GM11168 (cell line): ENCODE data around the gene EXOC3.
"Not testable (repeated sequence)": the region's sequence is repeated elsewhere in the genome, so short reads cannot be mapped to it uniquely, and the experiment has no call there.

Experiments used
- in situ Hi-C: fragments of 300-500 bp; cut with MboI; formaldehyde crosslinking; loops from one replicate; pipeline ENCODE4 v1.12.0; 2022; ENCODE audit warnings: low sequenced_read_pairs; ENCODE audit not compliant: unreplicated experiment

EXOC3 gene

GRCh38 chr5:442335-443238 lies at the start of gene EXOC3:
Gene EXOC3 (plus strand): TSS chr5:443176. CDS start chr5:446206, 3,030 bp downstream.
- in situ Hi-C loops: no loop called here

GRCh38 chr5:393846-394275 lies 49.1 kb upstream of the EXOC3 start:
- in situ Hi-C loops: no loop called here

- in situ Hi-C loops: no loop called here
Observed at GRCh38 chr5:394671-395155, 48.3 kb upstream of the EXOC3 start.

GRCh38 chr5:395156-395920 lies 47.6 kb upstream of the EXOC3 start:
- in situ Hi-C loops: no loop called here

GRCh38 chr5:395921-396530 lies 47.0 kb upstream of the EXOC3 start:
- in situ Hi-C loops: no loop called here

GRCh38 chr5:396531-396961 lies 46.4 kb upstream of the EXOC3 start:
- in situ Hi-C loops: no loop called here

GRCh38 chr5:398141-398474 lies 44.9 kb upstream of the EXOC3 start:
- in situ Hi-C loops: not testable (repeated sequence)

- in situ Hi-C loops: no loop called here
Observed at GRCh38 chr5:398475-399295, 44.3 kb upstream of the EXOC3 start.

- in situ Hi-C loops: no loop called here
Observed at GRCh38 chr5:399296-400281, 43.4 kb upstream of the EXOC3 start.

- in situ Hi-C loops: no loop called here
Observed at GRCh38 chr5:400282-401145, 42.5 kb upstream of the EXOC3 start.

GRCh38 chr5:401146-402034 lies 41.6 kb upstream of the EXOC3 start:
- in situ Hi-C loops: no loop called here

- in situ Hi-C loops: not testable (repeated sequence)
Observed at GRCh38 chr5:402219-402614, 40.8 kb upstream of the EXOC3 start.

- in situ Hi-C loops: no loop called here
Observed at GRCh38 chr5:402615-403359, 40.2 kb upstream of the EXOC3 start.

- in situ Hi-C loops: no loop called here
Observed at GRCh38 chr5:403995-404394, 39.0 kb upstream of the EXOC3 start.

GRCh38 chr5:404666-405241 lies 38.2 kb upstream of the EXOC3 start:
- in situ Hi-C loops: no loop called here

GRCh38 chr5:405421-405820 lies 37.6 kb upstream of the EXOC3 start:
- in situ Hi-C loops: no loop called here
